Parathyroid adenoma (tissue), 2 donors: Measurements from ENCODE around the gene C2orf42.
"Not testable (repeated sequence)": the region's sequence is repeated elsewhere in the genome, so short reads cannot be mapped to it uniquely, and the experiment has no call there.

Experiments used
- H2AFZ ChIP-seq: fragments of 300-600 bp; sonication (generic); one replicate; pipeline ENCODE4 v1.7.0; 2017; ENCODE audit warnings: antibody characterized with exemption, mild to moderate bottlenecking
- H3K27ac ChIP-seq: fragments of 300-600 bp; sonication (generic); one replicate; pipeline ENCODE4 v1.7.0; 2017
- H3K27me3 ChIP-seq: fragments of 300-600 bp; sonication (generic); one replicate; pipeline ENCODE4 v1.7.0; 2017; ENCODE audit warnings: low read length; ENCODE audit not compliant: control insufficient read depth, insufficient read depth
- H3K36me3 ChIP-seq: fragments of 300-600 bp; sonication (generic); one replicate; pipeline ENCODE4 v1.7.0; 2017; ENCODE audit warnings: low read length; ENCODE audit not compliant: control insufficient read depth, insufficient read depth
- H3K4me1 ChIP-seq: fragments of 300-600 bp; sonication (generic); one replicate; pipeline ENCODE4 v1.7.0; 2017; ENCODE audit warnings: control low read depth
- H3K4me2 ChIP-seq: fragments of 300-600 bp; sonication (generic); one replicate; pipeline ENCODE4 v1.7.0; 2017; ENCODE audit warnings: low read length
- H3K4me3 ChIP-seq: fragments of 300-600 bp; sonication (generic); one replicate; pipeline ENCODE4 v1.7.0; 2017; ENCODE audit warnings: low read depth, low read length
- H3K79me2 ChIP-seq: fragments of 300-600 bp; sonication (generic); one replicate; pipeline ENCODE4 v1.7.0; 2017; ENCODE audit warnings: control low read depth
- H3K9ac ChIP-seq: fragments of 300-600 bp; sonication (generic); one replicate; pipeline ENCODE4 v1.7.0; 2017; ENCODE audit warnings: mild to moderate bottlenecking
- H3K9me3 ChIP-seq: fragments of 300-600 bp; sonication (generic); one replicate; pipeline ENCODE4 v1.7.0; 2017; ENCODE audit warnings: low read length; ENCODE audit not compliant: control insufficient read depth
- CTCF ChIP-seq: fragments of 300-600 bp; sonication (generic); IDR thresholded peaks from one replicate; pipeline ENCODE4 v1.7.0; 2017; ENCODE audit warnings: antibody characterized with exemption, mild to moderate bottlenecking
- donor health status: primary hyperparathyroidism.

The C2orf42 gene

GRCh38 chr2:70132244-70133126 lies 58.3 kb downstream of the C2orf42 start:
- H3K4me1 ChIP-seq = peaks cover 23% of the 10 kb centered on the region
- no peaks in the 10 kb centered on the region for H3K36me3 ChIP-seq
- peak overlapping the region; percentile 66 for H3K4me2 ChIP-seq
- H3K27me3 ChIP-seq = no peaks in the 10 kb centered on the region
- H2AFZ ChIP-seq = peak overlapping the region; percentile 80
- TF ChIP-seq CTCF = no peak
- no peaks in the 10 kb centered on the region for H3K79me2 ChIP-seq
- H3K4me3 ChIP-seq = peak overlapping the region; percentile 43
- peak overlapping the region; percentile 93 for H3K27ac ChIP-seq
- no peaks in the 10 kb centered on the region for H3K9me3 ChIP-seq
- peak overlapping the region; percentile 12 for H3K9ac ChIP-seq

GRCh38 chr2:70131344-70132143 lies 59.3 kb downstream of the C2orf42 start:
- H3K9ac ChIP-seq, H3K27me3 ChIP-seq, H3K9me3 ChIP-seq, H3K36me3 ChIP-seq, H3K79me2 ChIP-seq, H3K4me3 ChIP-seq: not testable (repeated sequence)
- Histone ChIP-seq H3K4me2 (peak overlapping the region; percentile 66), H3K4me1 (peaks cover 23% of the 10 kb centered on the region), H3K27ac (peak overlapping the region; percentile 93), H2AFZ (peak overlapping the region; percentile 80)

DNA sequence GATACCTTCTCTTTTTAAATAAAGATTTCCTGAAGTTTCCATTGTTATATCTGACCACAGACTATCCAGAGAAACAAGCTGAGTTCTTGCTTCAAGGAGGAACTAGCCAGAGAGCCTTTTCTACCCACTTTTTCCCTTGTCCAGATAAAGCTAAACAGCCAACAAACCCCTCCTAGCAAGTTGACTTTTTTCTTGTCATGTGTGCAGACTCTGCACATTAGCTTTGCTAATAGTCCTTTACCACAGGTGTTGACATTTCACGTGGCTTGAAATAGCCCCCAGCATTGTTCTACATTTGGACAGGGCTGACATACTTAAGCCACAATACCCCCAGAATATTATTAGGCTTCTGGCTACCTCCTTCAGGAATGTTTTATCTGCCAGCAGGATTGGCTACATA lies 62.8 kb downstream of the C2orf42 start:
- Histone ChIP-seq H3K4me1 (peaks cover 24% of the 10 kb centered on the region), H3K9me3 (no peaks in the 10 kb centered on the region), H3K79me2 (no peaks in the 10 kb centered on the region), H3K27ac (no peak overlapping the region), H3K9ac (no peak overlapping the region), H3K4me2 (no peak overlapping the region), H2AFZ (no peak overlapping the region), H3K27me3 (no peaks in the 10 kb centered on the region), H3K4me3 (no peak overlapping the region), H3K36me3 (no peaks in the 10 kb centered on the region)
- TF ChIP-seq CTCF = no peak

DNA sequence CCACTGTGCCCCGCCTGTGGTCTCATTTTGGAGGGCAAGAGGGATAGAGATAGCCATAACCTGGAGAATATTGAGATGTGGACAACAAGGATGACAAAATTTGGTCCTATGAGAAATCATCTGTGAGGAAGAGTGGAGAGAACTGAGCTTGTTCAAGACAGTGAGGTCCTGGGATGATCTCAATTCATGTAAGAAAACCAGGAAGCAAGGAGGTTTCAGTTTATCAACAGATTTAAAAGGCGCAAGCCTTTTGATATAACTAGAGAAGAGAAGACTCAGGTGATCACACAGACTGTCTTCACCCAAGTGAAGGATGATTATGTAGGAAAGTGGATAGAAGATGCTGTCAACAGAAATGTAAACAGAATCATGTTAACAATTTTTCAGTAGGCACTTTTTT lies 64.4 kb downstream of the C2orf42 start:
- Histone ChIP-seq H3K9ac (no peak overlapping the region), H3K79me2 (no peaks in the 10 kb centered on the region), H3K4me3 (no peak overlapping the region), H3K4me2 (no peak overlapping the region), H3K27ac (no peak overlapping the region), H3K27me3 (no peaks in the 10 kb centered on the region), H2AFZ (peak overlapping the region; percentile 38), H3K9me3 (no peaks in the 10 kb centered on the region), H3K36me3 (no peaks in the 10 kb centered on the region), H3K4me1 (peaks cover 12% of the 10 kb centered on the region)
- TF ChIP-seq CTCF = no peak

DNA sequence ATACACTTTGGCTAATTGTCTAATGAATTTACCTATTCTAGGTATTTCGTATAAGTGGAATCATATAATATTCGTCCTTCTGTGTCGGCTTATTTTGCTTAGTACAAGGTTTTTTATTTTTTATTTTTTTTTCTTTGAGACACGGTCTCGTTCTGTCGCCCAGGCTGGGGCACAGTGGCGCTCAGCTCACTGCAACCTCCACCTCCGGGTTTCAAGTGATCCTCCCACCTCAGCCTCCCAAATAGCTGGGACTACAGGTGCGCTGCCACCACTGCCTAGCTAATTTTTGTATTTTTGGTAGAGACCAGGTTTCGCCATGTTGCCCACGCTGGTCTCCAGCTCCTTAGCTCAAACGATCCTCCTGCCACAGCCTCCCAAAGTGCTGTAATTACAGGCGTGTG lies 65.3 kb downstream of the C2orf42 start:
- H3K4me3 ChIP-seq = peak overlapping the region; percentile 70
- H3K9me3 ChIP-seq = no peaks in the 10 kb centered on the region
- peak overlapping the region; percentile 98 for H2AFZ ChIP-seq
- H3K36me3 ChIP-seq = no peaks in the 10 kb centered on the region
- H3K27me3 ChIP-seq = no peaks in the 10 kb centered on the region
- peak overlapping the region; percentile 99 for H3K27ac ChIP-seq
- no peak for TF ChIP-seq CTCF
- H3K9ac ChIP-seq = peak overlapping the region; percentile 47
- peak overlapping the region; percentile 82 for H3K4me2 ChIP-seq
- peaks cover 12% of the 10 kb centered on the region for H3K4me1 ChIP-seq
- H3K79me2 ChIP-seq = no peaks in the 10 kb centered on the region
